HUES6 (cell line): Measurements from ENCODE around the gene SLC22A23.

Experiments
- H3K27ac ChIP-seq: 2 replicates; pipeline ENCODE4 v1.7.0; 2013; ENCODE audit warnings: low read depth, mild to moderate bottlenecking, low read length, inconsistent platforms
- H3K27me3 ChIP-seq: 2 replicates; pipeline ENCODE4 v1.6.1; 2013; ENCODE audit warnings: low read length; ENCODE audit not compliant: control insufficient read depth, insufficient read depth
- H3K36me3 ChIP-seq: 2 replicates; pipeline ENCODE4 v1.6.1; 2013; ENCODE audit warnings: low read length; ENCODE audit not compliant: control insufficient read depth, insufficient read depth
- H3K4me1 ChIP-seq: 2 replicates; pipeline ENCODE4 v1.6.1; 2013; ENCODE audit warnings: low read length; ENCODE audit not compliant: control insufficient read depth, insufficient read depth
- H3K4me3 ChIP-seq: 2 replicates; pipeline ENCODE4 v1.5.1; 2013; ENCODE audit warnings: low read depth, low read length
- H3K9ac ChIP-seq: one replicate; pipeline ENCODE4 v1.6.1; 2013; ENCODE audit warnings: mild to moderate bottlenecking, low read length
- H3K9me3 ChIP-seq: 2 replicates; pipeline ENCODE4 v1.6.1; 2013; ENCODE audit warnings: low read depth, low read length; ENCODE audit not compliant: control insufficient read depth, insufficient read depth

SLC22A23 gene

GRCh38 chr6:3309391-3310050 is 147.3 kb downstream of the SLC22A23 start:
- H3K27me3 ChIP-seq: no peaks in the 10 kb centered on the region
- no peak overlapping the region for H3K4me3 ChIP-seq
- H3K36me3 ChIP-seq: peaks cover 17% of the 10 kb centered on the region; the same call in 1 of the 2 replicates

GRCh38 chr6:3308106-3308505 is 148.7 kb downstream of the SLC22A23 start:
- peaks cover 17% of the 10 kb centered on the region; the same call in 1 of the 2 replicates for H3K36me3 ChIP-seq
- no peak overlapping the region for H3K4me3 ChIP-seq
- H3K27me3 ChIP-seq: no peaks in the 10 kb centered on the region
- peaks cover 5% of the 10 kb centered on the region; the same call in 1 of the 2 replicates for H3K4me1 ChIP-seq
- H3K9ac ChIP-seq: no peak overlapping the region
- H3K27ac ChIP-seq: no peak overlapping the region
- peaks cover 9% of the 10 kb centered on the region for H3K9me3 ChIP-seq

More at GRCh38 chr6:3309391-3310050, 147.3 kb downstream of the SLC22A23 start:
- peaks cover 5% of the 10 kb centered on the region; the same call in 1 of the 2 replicates for H3K4me1 ChIP-seq
- H3K9me3 ChIP-seq: peaks cover 9% of the 10 kb centered on the region
- H3K27ac ChIP-seq: no peak overlapping the region
- no peak overlapping the region for H3K9ac ChIP-seq

- Histone ChIP-seq H3K36me3 (peaks cover 17% of the 10 kb centered on the region; the same call in 1 of the 2 replicates), H3K4me1 (peaks cover 5% of the 10 kb centered on the region; the same call in 1 of the 2 replicates), H3K27ac (no peak overlapping the region)
These were observed 149.4 kb downstream of the SLC22A23 start for GRCh38 chr6:3307436-3307835.

GRCh38 chr6:3306848-3307247 is 150.0 kb downstream of the SLC22A23 start:
- Histone ChIP-seq H3K36me3 (peaks cover 17% of the 10 kb centered on the region; the same call in 1 of the 2 replicates), H3K4me1 (peaks cover 5% of the 10 kb centered on the region; the same call in 1 of the 2 replicates), H3K4me3 (no peak overlapping the region), H3K27ac (no peak overlapping the region), H3K27me3 (no peaks in the 10 kb centered on the region), H3K9ac (no peak overlapping the region), H3K9me3 (peaks cover 9% of the 10 kb centered on the region)

More at GRCh38 chr6:3307436-3307835, 149.4 kb downstream of the SLC22A23 start:
- no peaks in the 10 kb centered on the region for H3K27me3 ChIP-seq
- no peak overlapping the region for H3K4me3 ChIP-seq
- H3K9ac ChIP-seq: no peak overlapping the region
- H3K9me3 ChIP-seq: peaks cover 9% of the 10 kb centered on the region

- Histone ChIP-seq H3K27ac (no peak overlapping the region), H3K9ac (no peak overlapping the region), H3K4me1 (peaks cover 5% of the 10 kb centered on the region; the same call in 1 of the 2 replicates), H3K36me3 (peaks cover 17% of the 10 kb centered on the region; the same call in 1 of the 2 replicates), H3K27me3 (no peaks in the 10 kb centered on the region), H3K4me3 (no peak overlapping the region), H3K9me3 (peaks cover 9% of the 10 kb centered on the region)
These were observed 151.0 kb downstream of the SLC22A23 start for GRCh38 chr6:3305831-3306230.

GRCh38 chr6:3305216-3305565 is 151.7 kb downstream of the SLC22A23 start:
- Histone ChIP-seq H3K9me3 (peaks cover 9% of the 10 kb centered on the region), H3K27ac (no peak overlapping the region), H3K4me3 (no peak overlapping the region), H3K27me3 (no peaks in the 10 kb centered on the region), H3K9ac (no peak overlapping the region), H3K4me1 (peaks cover 5% of the 10 kb centered on the region; the same call in 1 of the 2 replicates), H3K36me3 (peaks cover 17% of the 10 kb centered on the region; the same call in 1 of the 2 replicates)

GRCh38 chr6:3304500-3305215 is 152.2 kb downstream of the SLC22A23 start:
- H3K27me3 ChIP-seq: no peaks in the 10 kb centered on the region

GRCh38 chr6:3303795-3304411 is 152.9 kb downstream of the SLC22A23 start:
- Histone ChIP-seq H3K9ac (no peak overlapping the region), H3K4me1 (no peaks in the 10 kb centered on the region), H3K27me3 (no peaks in the 10 kb centered on the region), H3K9me3 (peaks cover 9% of the 10 kb centered on the region), H3K27ac (no peak overlapping the region), H3K4me3 (no peak overlapping the region), H3K36me3 (peaks cover 17% of the 10 kb centered on the region; the same call in 1 of the 2 replicates)

More at GRCh38 chr6:3304500-3305215, 152.2 kb downstream of the SLC22A23 start:
- Histone ChIP-seq H3K27ac (no peak overlapping the region), H3K4me1 (peaks cover 2% of the 10 kb centered on the region; the same call in 1 of the 2 replicates), H3K4me3 (no peak overlapping the region), H3K9me3 (peaks cover 9% of the 10 kb centered on the region), H3K9ac (no peak overlapping the region), H3K36me3 (peaks cover 17% of the 10 kb centered on the region; the same call in 1 of the 2 replicates)

GRCh38 chr6:3301506-3301905 is 155.3 kb downstream of the SLC22A23 start:
- Histone ChIP-seq H3K9me3 (peaks cover 9% of the 10 kb centered on the region), H3K9ac (no peak overlapping the region), H3K4me1 (no peaks in the 10 kb centered on the region), H3K27ac (no peak overlapping the region), H3K36me3 (peaks cover 14% of the 10 kb centered on the region; the same call in 1 of the 2 replicates), H3K27me3 (no peaks in the 10 kb centered on the region), H3K4me3 (no peak overlapping the region)

GRCh38 chr6:3299221-3299620 is 157.6 kb downstream of the SLC22A23 start:
- Histone ChIP-seq H3K36me3 (peaks cover 3% of the 10 kb centered on the region; the same call in 1 of the 2 replicates), H3K4me1 (no peaks in the 10 kb centered on the region), H3K9ac (no peak overlapping the region), H3K4me3 (no peak overlapping the region), H3K27ac (no peak overlapping the region), H3K27me3 (no peaks in the 10 kb centered on the region), H3K9me3 (no peaks in the 10 kb centered on the region)
